Keratinocyte (primary cell): ENCODE results near the gene SLC25A52. TPM values are rescaled to one million over a fixed set of nuclear protein-coding genes. Genes with fewer than 3 reads are reported as not detected.

Experiments
- DNase-seq: peaks from one replicate; pipeline ENCODE4 v3.0.0-alpha.2; 2011; ENCODE audit warnings: low read depth, missing footprints, low spot score
- FAIRE-seq: peaks from 2 replicates; lab custom pipeline; 2011; peaks lifted over from hg19 to GRCh38; lab: Jason Lieb, UNC
- H2AFZ ChIP-seq: 2 replicates; pipeline ENCODE4 v1.6.0; 2012; ENCODE audit warnings: low read length, control low read depth, inconsistent platforms; ENCODE audit not compliant: control insufficient read depth
- H3K27ac ChIP-seq: 2 replicates; pipeline ENCODE4 v1.5.1; 2011; ENCODE audit warnings: low read length; ENCODE audit not compliant: control insufficient read depth, insufficient read depth
- H3K27me3 ChIP-seq: 3 replicates; pipeline ENCODE4 v1.6.0; 2011; ENCODE audit warnings: low read length; ENCODE audit not compliant: control insufficient read depth, insufficient read depth; ENCODE audit errors: extremely low read depth
- H3K36me3 ChIP-seq, 2 experiments: 2 replicates in 1 of 2; 3 replicates in 1 of 2; pipeline ENCODE4 v1.5.1; 2011; ENCODE audit warnings: low read length in 2 of 2, mild to moderate bottlenecking in 1 of 2; ENCODE audit not compliant: control insufficient read depth in 2 of 2, insufficient read depth in 2 of 2; ENCODE audit errors: extremely low read depth in 1 of 2
- H3K4me1 ChIP-seq: 3 replicates; pipeline ENCODE4 v1.5.1; 2011; ENCODE audit warnings: low read length; ENCODE audit not compliant: control insufficient read depth, insufficient read depth; ENCODE audit errors: extremely low read depth
- H3K4me2 ChIP-seq: 3 replicates; pipeline ENCODE4 v1.6.0; 2011; ENCODE audit warnings: low read depth, low read length; ENCODE audit not compliant: control insufficient read depth, insufficient read depth; ENCODE audit errors: extremely low read depth
- H3K4me3 ChIP-seq, 3 experiments: fragments of 200-600 bp in 1 of 3; sonication (generic) in 1 of 3; 2 replicates in 2 of 3; 3 replicates in 1 of 3; pipeline ENCODE4 v1.5.1; 2011 to 2016; ENCODE audit warnings: low read length in 3 of 3, mild to moderate bottlenecking in 3 of 3, control low read depth in 2 of 3, inconsistent platforms in 1 of 3, low read depth in 1 of 3, mixed read lengths in 1 of 3, mixed run types in 1 of 3, moderate library complexity in 1 of 3; ENCODE audit not compliant: control insufficient read depth in 2 of 3, insufficient read depth in 2 of 3; ENCODE audit errors: extremely low read depth in 1 of 3
- H3K79me2 ChIP-seq: 2 replicates; pipeline ENCODE4 v1.6.0; 2012; ENCODE audit warnings: low read length; ENCODE audit not compliant: control insufficient read depth, insufficient read depth
- H3K9ac ChIP-seq: 3 replicates; pipeline ENCODE4 v1.6.0; 2011; ENCODE audit warnings: low read length; ENCODE audit not compliant: control insufficient read depth, insufficient read depth; ENCODE audit errors: extremely low read depth
- H3K9me1 ChIP-seq: 3 replicates; pipeline ENCODE4 v1.6.0; 2011; ENCODE audit warnings: low read length; ENCODE audit not compliant: control insufficient read depth, insufficient read depth; ENCODE audit errors: extremely low read depth
- H3K9me3 ChIP-seq: 2 replicates; pipeline ENCODE4 v1.5.1; 2012; ENCODE audit warnings: low read depth, low read length; ENCODE audit not compliant: control insufficient read depth
- H4K20me1 ChIP-seq: 3 replicates; pipeline ENCODE4 v1.6.0; 2011; ENCODE audit warnings: low read length; ENCODE audit not compliant: control insufficient read depth, insufficient read depth; ENCODE audit errors: extremely low read depth
- CTCF ChIP-seq, 3 experiments: IDR thresholded peaks in 1 of 3; conservative IDR thresholded peaks in 1 of 3; optimal IDR thresholded peaks in 1 of 3; 2 replicates in 2 of 3; 3 replicates in 1 of 3; pipeline versions ENCODE3 to v1.5.1; 2011; ENCODE audit warnings: low read length in 3 of 3, mild to moderate bottlenecking in 3 of 3, moderate library complexity in 2 of 3, control low read depth in 1 of 3, inconsistent platforms in 1 of 3; ENCODE audit not compliant: insufficient read depth in 2 of 3; ENCODE audit errors: extremely low read depth in 1 of 3
- EZH2 ChIP-seq: IDR thresholded peaks from one replicate; pipeline ENCODE4 v1.6.1; 2012; ENCODE audit warnings: inconsistent platforms, mild to moderate bottlenecking, low read length, moderate library complexity
- dilution Hi-C: fragments of 300-500 bp; cut with MboI; formaldehyde crosslinking; loops from one replicate; pipeline ENCODE4 v1.7.0; 2020; ENCODE audit warnings: low sequenced_read_pairs; ENCODE audit not compliant: extremely low pct_ligation_motif_present
- polyA plus RNA-seq, 5 experiments: library from polyadenylated mRNA; depleted of rRNA in 3 of 5; stranded (reverse) in 3 of 5; stranded (forward) in 1 of 5; unstranded in 1 of 5; fragments of >200 nt; gene quantifications; 1 replicate in 1 of 5; 2 replicates in 3 of 5; 3 replicates in 1 of 5; pipeline versions ENCODE4 v1.2.1 to v1.2.3, GENCODE V29; 2011 to 2012; ENCODE audit warnings: missing spikeins in 2 of 5, low read depth in 1 of 5, low replicate concordance in 1 of 5

Gene SLC25A52
- polyA plus RNA-seq, 1 donor (not counting 4 experiments of a cell fraction or from before 2014, with no cell fraction given): not detected

- Histone ChIP-seq H3K9ac (no peak overlapping the region), H3K36me3 (no peaks in the 10 kb centered on the region), H3K79me2 (no peaks in the 10 kb centered on the region), H4K20me1 (no peaks in the 10 kb centered on the region), H3K4me1 (no peaks in the 10 kb centered on the region), H3K9me3 (peaks cover 6% of the 10 kb centered on the region), H3K27ac (no peak overlapping the region), H3K27me3 (no peaks in the 10 kb centered on the region), H3K4me2 (no peak overlapping the region), H3K4me3 (no peak overlapping the region), H3K9me1 (no peaks in the 10 kb centered on the region), H2AFZ (no peak overlapping the region)
- no peak for TF ChIP-seq CTCF (optimal IDR thresholded peaks at IDR 0.05 in 1 of 3, IDR thresholded peaks at IDR 0.05 in 1 of 3, conservative IDR thresholded peaks at IDR 0.05 in 1 of 3; ENCODE audit: extremely low read depth in 1 of 3, insufficient read depth in 2 of 3, low read length in 3 of 3)
- no peak for TF ChIP-seq EZH2
- DNase-seq (no peak), FAIRE-seq (no peak)
- dilution Hi-C loops: no loop called here
These were observed 14.3 kb upstream of the SLC25A52 start for GRCh38 chr18:31774962-31775361.

DNA sequence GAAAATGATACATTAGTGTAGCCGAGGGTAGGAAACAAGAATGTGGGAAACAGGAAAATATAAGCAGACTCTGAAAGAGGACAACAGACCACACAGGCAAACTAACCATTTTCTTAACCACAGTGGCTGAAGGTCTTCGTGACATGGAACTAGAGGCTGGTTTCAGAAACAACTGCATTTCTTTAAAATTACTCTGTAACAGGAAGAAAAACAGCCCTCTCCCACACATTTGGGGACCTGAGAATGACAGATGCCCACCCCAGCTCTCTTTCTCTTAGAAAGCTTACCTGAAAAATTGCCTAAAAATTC is 13.8 kb upstream of the SLC25A52 start:
- H3K4me3 ChIP-seq: no peak overlapping the region
- H3K27me3 ChIP-seq: no peaks in the 10 kb centered on the region
- H3K4me2 ChIP-seq: no peak overlapping the region
- H3K27ac ChIP-seq: no peak overlapping the region
- H3K79me2 ChIP-seq: no peaks in the 10 kb centered on the region
- H2AFZ ChIP-seq: no peak overlapping the region
- dilution Hi-C loops: no loop called here
- H3K9me1 ChIP-seq: no peaks in the 10 kb centered on the region
- peaks cover 6% of the 10 kb centered on the region for H3K9me3 ChIP-seq
- no peaks in the 10 kb centered on the region for H3K36me3 ChIP-seq
- FAIRE-seq (no peak), DNase-seq (no peak)
- no peaks in the 10 kb centered on the region for H3K4me1 ChIP-seq
- TF ChIP-seq EZH2 (no peak), CTCF (optimal IDR thresholded peaks at IDR 0.05 in 1 of 3, IDR thresholded peaks at IDR 0.05 in 1 of 3, conservative IDR thresholded peaks at IDR 0.05 in 1 of 3; ENCODE audit: extremely low read depth in 1 of 3, insufficient read depth in 2 of 3, low read length in 3 of 3) (no peak)
- no peaks in the 10 kb centered on the region for H4K20me1 ChIP-seq
- H3K9ac ChIP-seq: no peak overlapping the region
